Spinal cord (tissue), 10 donors: ENCODE results near the gene CACNA1B. TPM values are rescaled to one million over a fixed set of nuclear protein-coding genes. Genes with fewer than 3 reads are reported as not detected.
"Not testable (repeated sequence)": the region's sequence is repeated elsewhere in the genome, so short reads cannot be mapped to it uniquely, and the experiment has no call there.

Source experiments
- DNase-seq, 6 donors: peaks; one replicate each; pipeline versions ENCODE4 v3.0.0 to v3.0.0-alpha.2; 2013 to 2015; ENCODE audit warnings: low spot score in 6 of 6, low read depth in 4 of 6
- H3K27ac ChIP-seq: one replicate; pipeline ENCODE4 v1.5.1; 2013; ENCODE audit warnings: low read depth, low read length, control low read depth
- H3K27me3 ChIP-seq: one replicate; pipeline ENCODE4 v1.6.1; 2013; ENCODE audit warnings: low read length; ENCODE audit not compliant: control insufficient read depth, insufficient read depth
- H3K36me3 ChIP-seq: one replicate; pipeline ENCODE4 v1.6.1; 2013; ENCODE audit warnings: low read length; ENCODE audit not compliant: control insufficient read depth, insufficient read depth
- H3K4me1 ChIP-seq: one replicate; pipeline ENCODE4 v1.6.1; 2013; ENCODE audit warnings: low read length; ENCODE audit not compliant: control insufficient read depth, insufficient read depth
- H3K4me3 ChIP-seq: one replicate; pipeline ENCODE4 v1.5.1; 2013; ENCODE audit warnings: low read depth, low read length, control low read depth
- H3K9me3 ChIP-seq: one replicate; pipeline ENCODE4 v1.6.1; 2013; ENCODE audit warnings: low read length; ENCODE audit not compliant: control insufficient read depth, insufficient read depth
- WGBS: methylation state at CpG from one replicate; pipeline ENCODE4 v1.1.5; 2013; ENCODE audit warnings: missing lambda C conversion rate; ENCODE audit not compliant: insufficient coverage; 5-methylcytosine and 5-hydroxymethylcytosine counted together
- polyA plus RNA-seq, 2 donors: library from polyadenylated mRNA; unstranded; fragments of 120-200 nt; gene quantifications; one replicate each; pipeline ENCODE4 v1.2.1, GENCODE V29; 2013; ENCODE audit not compliant: insufficient read length in 2 of 2
- total RNA-seq, 2 donors: library from RNA; depleted of rRNA in 1 of 2; stranded (reverse); fragments of 120-200 nt in 1 of 2; fragments of >200 nt in 1 of 2; gene quantifications; one replicate each; pipeline versions ENCODE4 v1.2.3 to v1.2.4, GENCODE V29; 2013 to 2014
- donor health status: healthy.

Gene CACNA1B
- total and polyA plus RNA-seq, 4 donors, result 6.2 to 24.6 (median 19.6) TPM

DNA sequence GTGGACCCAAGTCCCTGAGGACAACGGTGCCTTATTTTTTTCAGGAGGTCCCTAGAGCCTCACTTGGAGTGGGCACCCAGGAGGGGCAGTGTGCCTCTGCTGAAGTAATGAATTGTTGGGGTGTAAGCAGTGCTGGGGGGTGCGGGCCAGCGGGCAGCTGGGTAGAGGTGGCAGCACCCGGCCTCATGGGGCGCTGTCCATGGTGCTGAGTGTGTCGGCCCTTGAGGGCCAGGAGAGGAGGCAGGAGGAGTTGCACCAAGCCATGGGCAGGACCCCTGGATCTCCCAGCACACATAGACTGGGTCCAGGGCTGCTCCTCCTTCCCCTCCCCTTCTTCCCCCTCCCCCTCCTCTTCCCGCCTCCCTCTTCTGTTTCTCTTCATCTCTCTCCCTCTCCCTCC, 7.0 kb downstream of the CACNA1B start:
- not testable (repeated sequence) for H3K9me3 ChIP-seq, H3K27ac ChIP-seq, DNase-seq, H3K27me3 ChIP-seq, H3K4me3 ChIP-seq
- 62% methylated on average over 4 of the region's 7 CpGs for WGBS
- H3K36me3 ChIP-seq, result peaks cover 35% of the 10 kb centered on the region
- H3K4me1 ChIP-seq, result peaks cover 13% of the 10 kb centered on the region

DNA sequence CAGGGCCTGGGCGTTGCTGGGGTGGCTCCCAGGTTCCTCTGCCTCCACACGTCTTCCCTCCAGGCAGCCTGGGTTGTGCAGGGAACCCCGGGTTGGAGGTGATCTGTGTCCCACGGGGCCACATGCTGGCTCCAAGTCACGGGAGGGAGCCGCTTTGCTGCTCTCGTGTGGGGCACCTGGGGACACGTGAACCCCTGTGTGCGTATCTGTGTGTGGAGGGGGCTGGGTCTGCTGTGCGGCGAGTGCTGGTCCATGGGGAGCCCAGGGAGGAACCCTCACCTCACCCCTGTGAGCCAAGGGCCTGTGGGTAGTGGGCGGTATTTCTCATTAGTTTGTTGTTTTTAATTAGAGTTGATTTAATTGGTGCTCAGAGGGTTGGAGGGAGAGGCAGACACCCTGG, 7.5 kb downstream of the CACNA1B start:
- not testable (repeated sequence) for H3K4me1 ChIP-seq, H3K4me3 ChIP-seq, H3K9me3 ChIP-seq, H3K27ac ChIP-seq, DNase-seq, H3K27me3 ChIP-seq
- 75% methylated on average over 6 of the region's 12 CpGs for WGBS
- H3K36me3 ChIP-seq, result peaks cover 29% of the 10 kb centered on the region

DNA sequence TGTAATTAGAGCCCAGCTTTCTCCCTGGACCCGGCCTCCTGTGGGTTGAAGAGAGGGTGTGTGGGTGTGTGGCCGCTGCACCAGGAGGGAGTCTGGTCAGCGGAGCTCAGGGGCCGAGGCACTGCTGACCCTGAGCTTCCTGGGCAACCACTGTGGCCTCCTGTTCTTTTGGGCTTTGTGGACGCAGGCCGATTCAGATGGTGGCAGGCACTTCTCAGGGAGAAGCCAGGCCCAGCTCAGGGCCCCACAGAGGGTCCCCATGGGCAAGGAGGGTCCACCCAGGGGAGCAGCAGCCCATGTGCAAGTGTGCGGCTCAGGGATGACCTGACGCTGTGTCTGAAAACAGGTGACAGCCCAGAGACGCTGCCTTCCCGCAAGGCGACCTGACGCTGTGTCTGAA, 11.0 kb downstream of the CACNA1B start:
- H3K36me3 ChIP-seq, result peaks cover 19% of the 10 kb centered on the region
- H3K4me1 ChIP-seq, H3K9me3 ChIP-seq, DNase-seq, H3K27ac ChIP-seq, H3K4me3 ChIP-seq, H3K27me3 ChIP-seq: not testable (repeated sequence)
- WGBS, result 90% methylated on average over 7 of the region's 12 CpGs

DNA sequence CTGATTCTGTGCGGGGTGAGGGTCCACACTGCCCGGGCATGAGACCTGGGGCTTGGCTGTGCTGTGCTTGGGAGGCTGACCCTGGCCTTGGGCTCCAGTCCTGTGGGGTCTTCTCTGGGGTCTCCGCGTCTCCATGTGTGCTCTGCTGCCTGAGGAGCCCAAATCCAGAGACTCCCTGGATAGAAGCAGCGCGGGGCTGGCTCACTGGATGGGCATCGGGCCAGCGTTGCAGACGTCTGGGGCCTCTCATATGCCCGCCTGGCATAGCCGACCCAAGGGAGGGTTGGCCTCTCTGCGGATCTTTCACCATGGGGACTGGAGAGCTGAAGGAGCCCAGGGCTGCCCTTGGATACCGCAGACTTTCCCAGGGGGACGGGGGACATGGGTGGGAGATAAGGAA, 12.4 kb downstream of the CACNA1B start:
- DNase-seq, H3K9me3 ChIP-seq, H3K27me3 ChIP-seq, H3K4me1 ChIP-seq, H3K27ac ChIP-seq, H3K4me3 ChIP-seq: not testable (repeated sequence)
- H3K36me3 ChIP-seq, result peaks cover 19% of the 10 kb centered on the region
- no CpG with 5 or more reads among the region's 14 CpGs for WGBS

DNA sequence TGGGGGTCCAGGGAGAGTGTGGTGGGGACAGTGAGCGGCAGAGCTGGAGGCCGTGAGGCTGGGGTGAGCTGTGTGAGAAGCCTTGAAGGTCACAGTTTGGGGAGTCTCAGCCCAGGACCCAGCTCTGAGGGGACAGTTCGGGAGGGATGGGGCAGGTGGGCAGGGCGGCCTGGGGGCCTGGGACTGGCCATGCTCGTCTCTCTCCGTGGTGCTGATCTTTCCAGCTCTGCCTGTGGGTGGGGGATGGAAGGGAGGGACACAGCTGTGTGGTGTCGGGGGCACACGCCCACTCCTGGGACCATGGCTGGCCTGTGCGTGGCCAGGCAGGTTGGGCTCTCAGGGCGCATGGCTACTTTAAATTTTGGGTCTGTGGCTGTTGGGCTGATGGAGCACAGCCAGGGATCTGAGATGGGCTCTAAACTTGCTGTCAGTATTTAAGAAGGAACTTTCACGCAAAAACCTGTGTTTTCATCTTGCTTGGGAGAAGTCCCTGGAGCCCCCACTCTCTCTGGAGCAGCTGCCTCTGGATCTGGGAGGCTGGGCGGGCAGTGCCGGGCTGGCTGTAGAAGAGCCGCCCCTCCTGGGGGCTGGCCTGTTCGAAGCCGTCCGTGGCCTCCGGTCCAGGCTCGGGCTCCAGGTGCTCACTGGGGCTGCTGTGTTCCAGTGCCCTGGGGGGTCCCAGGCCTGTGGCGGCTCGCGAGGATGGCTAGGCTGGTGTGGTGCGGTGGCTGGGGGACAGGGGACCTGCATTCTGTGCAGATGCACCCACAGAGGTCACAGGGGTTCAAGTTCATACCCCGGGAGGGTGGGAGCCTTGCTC, 13.4 kb downstream of the CACNA1B start:
- not testable (repeated sequence) for H3K9me3 ChIP-seq, H3K27me3 ChIP-seq, DNase-seq, H3K27ac ChIP-seq, H3K4me3 ChIP-seq, H3K4me1 ChIP-seq
- H3K36me3 ChIP-seq, result peaks cover 19% of the 10 kb centered on the region
- WGBS, result 70% methylated on average over 18 of the region's 24 CpGs

DNA sequence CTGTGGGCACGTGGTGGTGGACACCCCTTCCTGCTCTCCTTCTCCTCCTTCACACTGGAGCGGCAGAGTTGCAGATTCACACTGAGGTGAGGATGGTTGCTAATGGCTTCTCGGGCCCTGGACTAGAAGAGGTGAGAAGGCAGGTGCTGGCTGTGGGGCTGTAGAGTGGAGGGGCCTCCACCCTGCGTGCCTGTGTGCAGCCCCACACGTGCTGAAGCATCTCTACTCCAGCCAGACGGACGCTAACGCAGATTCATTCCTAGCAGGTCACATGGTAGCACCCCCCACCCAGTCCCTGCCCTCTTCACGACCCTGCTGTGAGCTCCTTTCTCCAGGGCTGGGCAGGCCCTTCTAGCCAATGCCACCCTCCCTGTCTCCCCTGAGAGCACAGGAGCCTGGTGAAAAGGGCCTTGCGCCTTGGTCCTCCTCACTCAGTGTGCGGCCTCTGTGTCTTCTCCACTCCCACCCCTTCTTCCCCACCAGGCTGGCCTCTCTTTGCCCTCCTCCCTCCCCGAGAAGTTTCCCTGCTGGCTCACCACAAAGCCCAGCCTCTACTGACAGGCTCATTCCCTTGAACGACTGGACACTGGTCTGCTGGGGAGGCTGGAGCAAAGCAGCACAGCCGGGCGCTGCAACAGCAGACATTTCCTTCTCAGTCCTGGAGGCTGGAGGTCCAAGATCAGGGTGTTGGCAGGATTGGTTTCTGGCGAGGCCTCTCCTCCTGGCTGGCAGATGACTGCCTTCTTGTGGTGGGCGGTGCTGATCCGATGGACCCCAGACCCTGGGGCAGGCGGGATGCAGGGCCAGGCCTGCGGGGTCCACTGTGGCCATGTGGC, 14.2 kb downstream of the CACNA1B start:
- H3K27me3 ChIP-seq, result no peaks in the 10 kb centered on the region
- WGBS, result 56% methylated on average over 15 of the region's 20 CpGs
- H3K4me1 ChIP-seq, result no peaks in the 10 kb centered on the region
- H3K4me3 ChIP-seq, result no peak overlapping the region
- H3K9me3 ChIP-seq, result no peaks in the 10 kb centered on the region
- no peak for DNase-seq
- no peak overlapping the region for H3K27ac ChIP-seq
- H3K36me3 ChIP-seq, result peaks cover 19% of the 10 kb centered on the region

DNA sequence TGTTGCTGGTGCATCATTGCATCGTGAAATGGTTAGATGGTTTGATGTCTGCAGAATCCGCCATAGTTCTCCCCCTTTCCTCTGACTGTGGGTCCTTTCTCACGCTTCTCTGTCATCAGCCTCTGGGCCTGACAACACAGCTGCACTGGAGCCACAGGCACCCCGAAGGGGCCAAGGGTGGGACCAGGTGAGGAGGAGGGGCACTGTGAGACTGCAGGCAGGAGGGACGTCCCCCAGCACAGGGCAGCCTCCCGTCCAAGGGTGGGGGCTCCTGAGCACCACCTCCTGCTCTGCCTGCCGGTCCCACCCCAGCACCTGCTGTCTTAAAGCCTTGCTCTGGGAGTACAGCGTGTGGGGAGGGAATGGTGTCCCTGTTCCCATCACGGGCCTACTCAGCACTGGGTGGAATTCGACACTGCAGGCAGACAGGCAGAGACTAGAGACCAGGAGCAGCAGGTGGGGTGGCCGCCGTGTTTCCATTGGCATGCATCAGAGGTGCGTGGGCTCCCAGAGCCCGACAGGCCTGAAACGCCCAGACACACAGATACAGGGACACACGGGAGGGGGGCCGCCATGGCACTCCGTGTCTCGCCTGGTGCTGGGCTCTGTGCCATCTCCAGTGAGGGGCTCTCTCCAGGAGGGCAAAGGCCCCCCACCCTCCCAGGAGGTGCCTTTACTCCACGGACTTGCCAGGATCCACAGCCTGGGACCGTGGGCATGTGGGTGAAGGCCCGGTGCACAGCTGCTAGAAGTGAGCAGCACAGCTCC, 15.0 kb downstream of the CACNA1B start:
- Histone ChIP-seq H3K4me1 (no peaks in the 10 kb centered on the region), H3K9me3 (no peaks in the 10 kb centered on the region), H3K4me3 (no peak overlapping the region), H3K27ac (no peak overlapping the region), H3K36me3 (peaks cover 19% of the 10 kb centered on the region), H3K27me3 (no peaks in the 10 kb centered on the region)
- WGBS, result 63% methylated on average over 17 of the region's 22 CpGs
- DNase-seq, result no peak

DNA sequence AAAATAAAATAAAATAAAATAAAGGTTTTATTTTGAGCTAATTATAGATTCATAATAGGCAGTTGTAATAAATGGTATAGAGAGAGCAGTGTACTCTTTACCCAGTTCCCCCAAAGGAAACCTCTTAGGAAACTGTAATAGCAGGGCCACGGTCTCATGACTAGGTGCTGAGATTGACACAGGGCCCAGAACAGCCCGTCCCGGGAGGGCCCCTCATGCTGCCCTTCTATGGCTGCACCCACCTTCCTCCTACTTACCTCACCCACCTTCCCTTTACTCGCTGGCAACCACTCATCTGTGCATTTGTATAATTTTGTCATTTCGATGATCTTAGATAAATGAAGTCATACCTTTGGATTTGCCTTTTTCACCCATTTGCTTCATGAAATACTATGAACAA, 16.1 kb downstream of the CACNA1B start:
- Histone ChIP-seq H3K27ac (no peak overlapping the region), H3K9me3 (no peaks in the 10 kb centered on the region), H3K4me3 (no peak overlapping the region), H3K36me3 (peaks cover 19% of the 10 kb centered on the region), H3K27me3 (no peaks in the 10 kb centered on the region), H3K4me1 (no peaks in the 10 kb centered on the region)
- WGBS, result 87% methylated on average over 3 of the region's 5 CpGs
- DNase-seq, result no peak

DNA sequence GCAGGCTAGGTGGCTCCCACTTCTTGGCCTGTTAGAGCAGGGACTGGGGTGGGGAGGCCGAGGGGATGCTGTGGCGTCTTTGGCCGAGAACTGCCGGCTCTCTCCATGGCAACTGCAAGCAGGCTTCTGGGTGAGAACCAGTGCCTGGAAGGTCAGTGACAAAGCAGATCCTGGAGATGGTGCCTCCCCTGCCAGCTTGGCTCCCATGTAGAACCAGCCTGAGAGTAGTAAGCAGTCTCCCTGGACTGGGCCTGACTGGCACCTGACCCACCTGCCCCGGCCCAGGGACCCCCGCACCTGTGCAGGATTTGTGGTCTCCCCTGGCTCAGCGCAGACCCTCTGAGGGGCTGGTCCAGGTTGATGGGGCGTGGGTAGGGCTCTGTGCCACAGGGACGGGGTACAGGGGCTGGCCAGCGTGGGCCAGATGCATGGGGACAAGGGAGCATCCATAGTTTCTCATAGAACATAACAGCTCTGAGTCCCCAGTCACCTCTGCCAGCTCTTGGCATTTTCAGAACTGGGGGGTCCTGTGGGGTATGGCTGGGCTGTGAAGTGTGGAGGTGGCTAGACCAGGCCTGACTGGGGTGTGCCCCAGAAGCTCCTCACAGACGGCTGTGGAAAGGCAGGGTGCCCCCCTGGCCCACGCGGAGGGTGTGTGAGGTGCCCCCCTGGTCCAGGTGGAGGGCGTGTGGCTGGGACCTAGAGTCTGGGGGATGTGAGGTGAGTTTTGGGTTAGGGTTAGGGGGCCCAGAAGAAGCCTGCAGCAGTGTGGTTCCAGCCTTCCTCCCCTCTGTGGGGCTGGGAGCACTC, 22.2 kb downstream of the CACNA1B start:
- WGBS, result 72% methylated on average over 12 of the region's 14 CpGs
- no peak for DNase-seq
- peaks cover 15% of the 10 kb centered on the region for H3K36me3 ChIP-seq
- H3K4me1 ChIP-seq, result peaks cover 10% of the 10 kb centered on the region
- no peak overlapping the region for H3K4me3 ChIP-seq
- no peak overlapping the region for H3K27ac ChIP-seq
- H3K9me3 ChIP-seq, result no peaks in the 10 kb centered on the region
- no peaks in the 10 kb centered on the region for H3K27me3 ChIP-seq
